Subcutaneous abdominal adipose tissue (tissue), 5 donors: ENCODE measurements around the gene ANKRD42.

Experiments
- H3K27ac ChIP-seq: one replicate; pipeline ENCODE4 v1.7.0; 2013; ENCODE audit warnings: low read depth, mild to moderate bottlenecking, inconsistent platforms, low read length, moderate library complexity
- H3K27me3 ChIP-seq, 5 donors: one replicate each; pipeline ENCODE4 v1.7.0; 2013; ENCODE audit warnings: low read length in 5 of 5, inconsistent platforms in 1 of 5; ENCODE audit not compliant: control insufficient read depth in 5 of 5, insufficient read depth in 4 of 5
- H3K36me3 ChIP-seq, 5 donors: one replicate each; pipeline ENCODE4 v1.7.0; 2013; ENCODE audit warnings: low read length in 5 of 5; ENCODE audit not compliant: control insufficient read depth in 5 of 5, insufficient read depth in 5 of 5
- H3K4me1 ChIP-seq, 5 donors: one replicate each; pipeline ENCODE4 v1.7.0; 2013; ENCODE audit warnings: low read length in 5 of 5, mild to moderate bottlenecking in 3 of 5, moderate library complexity in 1 of 5; ENCODE audit not compliant: control insufficient read depth in 5 of 5, insufficient read depth in 5 of 5
- H3K4me3 ChIP-seq, 5 donors: one replicate each; pipeline ENCODE4 v1.7.0; 2013; ENCODE audit warnings: low read length in 5 of 5, low read depth in 1 of 5
- H3K9ac ChIP-seq, 5 donors: one replicate each; pipeline ENCODE4 v1.7.0; 2013; ENCODE audit warnings: low read length in 5 of 5, mild to moderate bottlenecking in 4 of 5, moderate library complexity in 3 of 5
- H3K9me3 ChIP-seq, 5 donors: one replicate each; pipeline ENCODE4 v1.7.0; 2013; ENCODE audit warnings: low read length in 5 of 5; ENCODE audit not compliant: control insufficient read depth in 5 of 5
- donor health status: healthy.
- donor health status: healthy.
- donor health status: healthy.
- donor health status: healthy.
- donor health status: healthy.

The ANKRD42 gene

GRCh38 chr11:83282084-83282716 is 88.7 kb downstream of the ANKRD42 start:
- Histone ChIP-seq H3K9ac (no peak overlapping the region), H3K4me3 (no peak overlapping the region), H3K36me3 (peaks cover 8 to 14% (median 10%) of the 10 kb centered on the region in 5 donors), H3K27me3 (no peaks in the 10 kb centered on the region), H3K4me1 (peaks cover 6 to 42% (median 39%) of the 10 kb centered on the region in 5 donors), H3K27ac (no peak overlapping the region), H3K9me3 (no peaks in the 10 kb centered on the region)

DNA sequence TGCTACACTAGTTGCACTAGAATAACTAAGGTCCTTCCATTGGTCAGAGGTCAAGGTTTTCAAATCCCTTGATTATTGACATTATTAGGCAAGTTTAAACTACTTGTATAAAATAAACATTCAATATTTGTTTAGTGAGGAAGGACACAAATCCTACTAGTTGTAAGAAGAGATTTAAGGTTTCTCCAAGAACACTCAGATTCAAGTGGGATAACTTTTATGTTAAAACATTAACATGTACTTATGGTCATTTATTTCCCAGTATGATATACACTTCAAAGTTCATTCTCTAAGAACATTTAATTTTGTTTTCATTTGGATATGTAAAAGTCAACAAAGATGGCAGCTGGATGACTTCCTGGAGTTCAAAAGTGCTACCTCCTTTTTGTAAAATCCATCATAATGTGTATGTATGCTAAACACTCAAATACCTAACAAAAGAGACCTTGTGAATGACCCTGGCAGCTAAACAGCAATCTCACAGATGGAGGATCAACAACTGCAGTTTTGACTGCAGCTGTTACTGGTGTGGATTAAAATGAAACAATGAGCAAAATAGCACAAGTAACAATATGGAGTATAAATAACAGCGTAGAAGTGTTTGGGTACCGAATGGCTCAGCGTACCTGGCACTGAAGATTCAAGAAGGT is 91.1 kb downstream of the ANKRD42 start:
- H3K27me3 ChIP-seq = no peaks in the 10 kb centered on the region
- peak overlapping the region; percentile 97 for H3K27ac ChIP-seq
- H3K4me1 ChIP-seq = peaks cover 6 to 42% (median 39%) of the 10 kb centered on the region in 5 donors
- peak overlapping the region; percentile 80 to 99 (median 95) for H3K9ac ChIP-seq
- peaks cover 0 to 3% (median 0%) of the 10 kb centered on the region in 5 donors for H3K36me3 ChIP-seq
- H3K4me3 ChIP-seq = peak overlapping the region; percentile 82 to 97 (median 91)
- no peaks in the 10 kb centered on the region for H3K9me3 ChIP-seq

DNA sequence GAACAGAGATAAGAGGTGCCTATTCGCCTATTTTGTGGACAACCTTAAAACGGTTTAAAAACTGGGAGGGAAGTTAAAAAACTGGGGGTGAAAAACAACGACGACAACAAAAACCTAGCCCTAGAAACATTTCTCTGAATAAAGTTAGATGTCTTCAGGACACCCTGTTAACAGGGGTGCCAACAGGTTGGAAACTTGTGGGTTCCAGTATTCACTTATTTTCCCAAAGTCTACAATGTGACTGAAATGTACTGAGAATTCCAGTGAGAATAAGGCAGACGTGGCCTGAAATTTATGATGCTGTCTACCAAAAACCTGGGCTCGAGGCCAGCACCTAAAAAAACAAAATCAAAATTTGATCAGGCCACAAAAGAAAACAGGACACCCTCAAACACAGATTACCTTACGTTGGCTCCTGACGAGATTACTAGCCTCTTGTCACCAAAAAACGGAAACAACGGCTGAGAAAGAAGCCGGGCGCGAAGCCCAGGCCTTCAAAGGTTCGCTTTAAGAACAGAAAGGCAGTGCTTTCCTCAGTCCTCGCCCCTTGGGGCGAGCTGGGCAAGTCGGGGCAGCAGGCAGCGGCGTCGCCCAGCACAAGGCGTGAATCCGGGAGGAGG is 91.7 kb downstream of the ANKRD42 start:
- Histone ChIP-seq H3K4me3 (peak overlapping the region; percentile 82 to 97 (median 91)), H3K27ac (peak overlapping the region; percentile 97), H3K9ac (peak overlapping the region; percentile 80 to 99 (median 95)), H3K9me3 (no peaks in the 10 kb centered on the region), H3K4me1 (peaks cover 6 to 42% (median 39%) of the 10 kb centered on the region in 5 donors), H3K27me3 (no peaks in the 10 kb centered on the region), H3K36me3 (no peaks in the 10 kb centered on the region)

GRCh38 chr11:83285771-83286528 is 92.4 kb downstream of the ANKRD42 start, which contains the start of gene CCDC90B:
TSS of gene CCDC90B (minus strand) at chr11:83286367. CDS start at chr11:83285972, 395 bp downstream.
- Histone ChIP-seq H3K4me3 (peak within 1 kb of the TSS; percentile 82 to 97 (median 91)), H3K4me1 (peaks cover 6 to 42% (median 39%) of the 10 kb centered on the region in 5 donors), H3K36me3 (no peaks in the 10 kb centered on the region), H3K27me3 (no peaks in the 10 kb centered on the region), H3K9me3 (no peaks in the 10 kb centered on the region), H3K27ac (peak within 1 kb of the TSS; percentile 97), H3K9ac (peak within 1 kb of the TSS; percentile 80 to 99 (median 95))

- Histone ChIP-seq H3K9ac (no peak overlapping the region), H3K4me1 (peaks cover 6 to 32% (median 30%) of the 10 kb centered on the region in 5 donors), H3K27ac (no peak overlapping the region), H3K4me3 (no peak overlapping the region), H3K27me3 (no peaks in the 10 kb centered on the region), H3K36me3 (no peaks in the 10 kb centered on the region), H3K9me3 (no peaks in the 10 kb centered on the region)
Measured at GRCh38 chr11:83287631-83288030, 94.1 kb downstream of the ANKRD42 start.

DNA sequence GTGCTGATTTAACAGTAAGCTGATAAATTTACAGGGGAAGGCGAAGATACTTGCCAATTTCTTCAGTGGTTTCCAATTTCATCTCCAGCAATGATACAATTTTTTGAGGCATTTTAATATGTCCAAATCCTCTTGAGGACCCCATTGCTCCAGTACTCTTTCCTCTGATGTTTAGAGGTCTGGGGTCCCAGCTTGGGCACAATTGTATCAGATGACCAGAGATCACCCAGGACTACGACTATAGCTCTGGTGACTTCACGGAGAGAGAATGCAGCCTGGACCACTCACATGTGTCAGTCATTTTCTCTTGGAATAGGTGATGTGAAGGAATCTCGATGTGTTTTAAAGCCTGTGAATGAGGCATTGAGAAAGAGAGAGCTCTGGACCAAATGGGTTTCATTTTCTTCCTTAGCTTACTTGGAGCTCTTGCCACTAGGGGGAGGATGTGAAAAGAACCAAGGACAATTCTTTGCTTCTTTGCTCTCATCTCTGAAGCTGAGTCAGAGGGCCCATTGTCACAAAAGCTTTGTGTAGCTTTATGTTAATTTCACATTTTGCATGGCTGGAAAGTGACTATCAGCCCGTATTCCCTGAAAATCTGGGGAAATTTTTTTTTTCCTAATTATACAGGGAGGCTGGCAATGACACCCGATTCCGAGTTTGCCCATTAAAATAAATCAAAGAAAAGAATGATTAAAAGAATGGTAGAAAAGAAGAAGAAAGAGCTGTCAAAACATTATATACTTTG is 99.4 kb downstream of the ANKRD42 start:
- Histone ChIP-seq H3K27me3 (no peaks in the 10 kb centered on the region), H3K9me3 (no peaks in the 10 kb centered on the region), H3K4me3 (peak overlapping the region in 2 of 5 donors; percentile 23 to 35), H3K27ac (no peak overlapping the region), H3K36me3 (no peaks in the 10 kb centered on the region), H3K9ac (peak overlapping the region in 1 of 5 donors; percentile 19), H3K4me1 (peaks cover 0 to 4% (median 2%) of the 10 kb centered on the region in 5 donors)

DNA sequence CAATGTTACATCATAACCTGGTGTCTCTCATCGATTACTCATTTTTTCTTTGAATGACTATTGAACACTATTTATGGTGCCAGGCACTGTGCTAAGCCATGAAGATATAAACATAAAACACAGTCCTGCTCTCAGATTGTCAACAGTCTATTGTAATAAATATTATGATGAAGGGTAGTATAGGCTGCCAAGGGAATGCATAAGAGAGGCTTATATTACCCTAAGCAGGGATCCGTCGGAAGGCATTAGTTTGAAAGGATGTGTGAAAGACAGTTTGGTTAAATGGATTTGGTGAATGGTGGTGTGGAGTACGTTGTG is 99.9 kb downstream of the ANKRD42 start:
- no peak overlapping the region for H3K27ac ChIP-seq
- no peak overlapping the region for H3K4me3 ChIP-seq
- H3K9ac ChIP-seq = no peak overlapping the region

DNA sequence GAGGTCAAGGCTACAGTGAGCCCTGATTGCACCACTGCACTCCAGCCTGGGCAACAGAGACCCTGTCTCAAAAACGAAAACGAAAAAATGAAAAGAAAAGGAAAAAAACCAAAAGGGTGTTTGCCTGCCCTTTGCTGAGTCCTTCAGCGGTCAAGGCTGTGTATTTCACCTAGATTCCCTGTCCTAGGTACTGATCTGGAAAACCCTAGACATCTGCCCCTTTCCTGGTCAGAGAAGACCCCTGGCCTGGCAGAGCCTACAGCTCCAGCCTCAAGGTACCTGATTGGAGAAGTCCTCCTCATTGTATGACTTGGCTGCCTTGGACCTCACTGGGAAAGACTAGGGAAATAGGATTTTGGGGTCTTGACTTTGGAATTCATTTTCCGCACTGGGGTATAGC is 100.7 kb downstream of the ANKRD42 start:
- Histone ChIP-seq H3K9me3 (no peaks in the 10 kb centered on the region), H3K27ac (no peak overlapping the region), H3K9ac (no peak overlapping the region), H3K4me1 (peaks cover 0 to 4% (median 3%) of the 10 kb centered on the region in 5 donors), H3K4me3 (no peak overlapping the region), H3K27me3 (no peaks in the 10 kb centered on the region), H3K36me3 (no peaks in the 10 kb centered on the region)

More for the DNA sequence above, 99.9 kb downstream of the ANKRD42 start:
- Histone ChIP-seq H3K4me1 (peaks cover 0 to 4% (median 2%) of the 10 kb centered on the region in 5 donors), H3K36me3 (no peaks in the 10 kb centered on the region), H3K27me3 (no peaks in the 10 kb centered on the region), H3K9me3 (no peaks in the 10 kb centered on the region)
